PC-9 (cell line): ENCODE measurements around the gene TAOK1. TPM values are rescaled to one million over a fixed set of nuclear protein-coding genes. Genes with fewer than 3 reads are reported as not detected.
A peak's percentile ranks its signal among the peaks of the same experiment; 100 is the strongest.

Experiments used
- BruUV-seq: library from RNA; stranded (reverse); fragments of 400-500 nt; replicated peaks from 2 replicates; lab custom pipeline; 2021; lab: Mats Ljungman, UMichigan
- CTCF ChIA-PET: fragments of 300-600 bp; sonication (Branson Sonifier 250); formaldehyde crosslinking; loops from one replicate; lab custom pipeline; 2022; ENCODE audit warnings: antibody characterized with exemption; lab: Charles Lee
- POLR2A ChIA-PET: fragments of 300-600 bp; sonication (Branson Sonifier 250); formaldehyde crosslinking; loops from one replicate; lab custom pipeline; 2022; ENCODE audit warnings: antibody characterized with exemption; ENCODE audit not compliant: unreplicated experiment; lab: Charles Lee
- DNase-seq, 2 experiments: peaks; one replicate each; pipeline versions ENCODE4 v3.0.0 to v3.0.0-alpha.2; 2015 to 2022; ENCODE audit warnings: mixed read lengths in 1 of 2
- H2AFZ ChIP-seq: fragments of 200-600 bp; sonication (generic); 2 replicates; pipeline ENCODE4 v1.8.1; 2017; ENCODE audit warnings: antibody characterized with exemption
- H3F3A ChIP-seq: fragments of 200-600 bp; sonication (generic); 2 replicates; pipeline ENCODE4 v1.8.1; 2017; ENCODE audit warnings: antibody characterized with exemption, mild to moderate bottlenecking, low read depth; ENCODE audit not compliant: insufficient read depth
- H3K27ac ChIP-seq: fragments of 200-600 bp; sonication (generic); 2 replicates; pipeline ENCODE4 v1.6.1; 2016; ENCODE audit warnings: mixed run types
- H3K27me3 ChIP-seq: fragments of 200-600 bp; sonication (generic); 2 replicates; pipeline ENCODE4 v1.6.1; 2016; ENCODE audit warnings: low read depth, mixed run types; ENCODE audit not compliant: insufficient read depth
- H3K36me3 ChIP-seq: fragments of 200-600 bp; sonication (generic); 2 replicates; pipeline ENCODE4 v1.6.1; 2016; ENCODE audit warnings: low read depth, mixed run types
- H3K4me1 ChIP-seq: fragments of 200-600 bp; sonication (generic); replicated peaks from 2 replicates; pipeline ENCODE4 v1.6.1; 2016; ENCODE audit warnings: mixed run types; ENCODE audit not compliant: insufficient read depth
- H3K4me2 ChIP-seq: fragments of 200-600 bp; sonication (generic); 2 replicates; pipeline ENCODE4 v1.6.1; 2017; ENCODE audit warnings: mixed run types
- H3K4me3 ChIP-seq: fragments of 200-600 bp; sonication (generic); 2 replicates; pipeline ENCODE4 v1.6.1; 2016; ENCODE audit warnings: mixed run types
- H3K79me2 ChIP-seq: fragments of 200-600 bp; sonication (generic); 2 replicates; pipeline ENCODE4 v1.6.1; 2017; ENCODE audit warnings: low read depth, mixed run types
- H3K9me2 ChIP-seq: fragments of 200-600 bp; sonication (generic); 2 replicates; pipeline ENCODE4 v1.8.1; 2017; ENCODE audit warnings: mild to moderate bottlenecking; ENCODE audit not compliant: insufficient read depth
- H3K9me3 ChIP-seq: fragments of 200-600 bp; sonication (generic); 2 replicates; pipeline ENCODE4 v1.8.1; 2016; ENCODE audit warnings: low read depth; ENCODE audit not compliant: insufficient read depth
- H4K20me1 ChIP-seq: fragments of 200-600 bp; sonication (generic); 2 replicates; pipeline ENCODE4 v1.8.1; 2017; ENCODE audit not compliant: insufficient read depth
- CTCF ChIP-seq: fragments of 200-600 bp; sonication (generic); conservative IDR thresholded peaks from 2 replicates; pipeline ENCODE4 v1.6.1; 2017; ENCODE audit warnings: mixed run types, antibody characterized with exemption, mild to moderate bottlenecking, moderate library complexity
- EZH2 ChIP-seq: fragments of 200-600 bp; sonication (generic); IDR thresholded peaks from 2 replicates; pipeline ENCODE4 v1.8.0; 2017; ENCODE audit warnings: antibody characterized with exemption, low read depth
- intact Hi-C: fragments of 100-400 bp; cut with micrococcal nuclease; formaldehyde crosslinking; loops from one replicate; pipeline ENCODE4 v1.10.0; 2022; ENCODE audit not compliant: unreplicated experiment
- total RNA-seq: library from RNA; stranded (reverse); gene quantifications from 2 replicates; pipeline ENCODE4 v1.2.3, GENCODE V29; 2021

TAOK1 gene
- total RNA-seq, 1 experiment from 2014 or later = 51.1 TPM

DNA sequence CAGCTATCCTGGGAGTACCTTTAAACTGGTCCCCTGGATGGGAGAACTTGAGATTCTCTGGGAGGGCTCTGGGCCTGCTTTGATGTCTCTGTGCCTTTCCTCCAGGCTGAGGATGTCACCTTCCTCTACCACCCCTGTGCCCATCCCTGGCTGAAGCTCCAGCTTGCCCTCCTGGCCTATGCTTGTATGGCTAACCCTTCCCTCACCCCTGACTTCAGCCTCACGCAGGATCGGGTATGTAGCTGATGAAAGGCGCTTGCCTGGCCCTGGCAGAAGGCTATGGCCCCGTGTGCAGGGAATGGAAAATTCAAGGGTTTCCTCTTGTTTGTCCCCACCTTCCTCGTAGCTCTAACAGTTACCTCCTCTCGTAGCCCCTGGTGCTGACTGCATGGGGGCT, 181.3 kb downstream of the TAOK1 start:
- Histone ChIP-seq H3K4me1 (peaks cover 9% of the 10 kb centered on the region), H3K9me2 (no peaks in the 10 kb centered on the region), H3F3A (peaks cover 23% of the 10 kb centered on the region; the same call in 1 of the 2 replicates), H4K20me1 (no peaks in the 10 kb centered on the region), H3K9me3 (no peaks in the 10 kb centered on the region), H3K79me2 (no peaks in the 10 kb centered on the region), H3K4me2 (no peak overlapping the region), H3K27me3 (no peaks in the 10 kb centered on the region), H3K4me3 (no peak overlapping the region), H3K36me3 (no peaks in the 10 kb centered on the region), H2AFZ (no peak overlapping the region), H3K27ac (no peak overlapping the region)
- intact Hi-C loops = no loop called here
- POLR2A ChIA-PET = interaction anchor here (0.6 kb wide), 1 partner anchor 21 kb away, joined by 3 read pairs; no protein-coding TSS in a partner anchor
- no TSS peak for BruUV-seq
- no peak for DNase-seq
- TF ChIP-seq CTCF (no peak), EZH2 (no peak)
- CTCF ChIA-PET = no interaction called here

DNA sequence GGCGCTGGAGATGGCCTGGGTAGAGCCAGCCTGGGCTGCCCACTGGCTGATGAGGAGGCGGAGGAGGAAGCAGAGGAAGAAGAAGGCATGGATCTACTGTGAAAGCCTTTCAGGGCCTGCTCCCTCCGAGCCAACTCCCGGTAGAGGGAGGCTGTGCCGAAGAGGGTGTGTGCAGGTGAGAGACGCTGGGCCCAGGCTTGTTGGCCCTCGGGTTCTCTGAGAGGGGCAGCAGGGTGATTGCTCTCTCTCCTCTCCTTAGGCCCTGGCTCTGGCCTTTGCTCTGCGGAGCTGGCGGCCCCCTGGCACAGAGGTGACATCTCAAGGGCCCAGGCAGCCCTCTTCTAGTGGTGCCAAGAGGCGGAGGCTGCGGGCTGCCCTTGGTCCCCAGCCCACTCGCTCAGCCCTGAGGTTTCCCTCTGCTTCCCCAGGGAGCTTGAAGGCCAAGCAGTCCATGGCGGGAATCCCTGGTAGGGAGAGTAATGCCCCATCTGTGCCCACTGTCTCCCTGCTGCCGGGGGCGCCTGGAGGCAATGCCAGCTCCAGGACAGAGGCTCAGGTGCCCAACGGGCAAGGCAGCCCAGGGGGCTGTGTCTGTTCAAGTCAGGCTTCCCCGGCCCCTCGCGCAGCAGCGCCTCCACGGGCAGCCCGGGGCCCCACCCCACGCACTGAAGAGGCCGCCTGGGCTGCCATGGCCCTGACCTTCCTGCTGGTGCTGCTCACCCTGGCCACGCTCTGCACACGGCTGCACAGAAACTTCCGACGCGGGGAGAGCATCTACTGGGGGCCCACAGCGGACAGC, 181.9 kb downstream of the TAOK1 start:
- CTCF ChIA-PET = interaction anchor here (0.5 to 0.6 kb wide), 2 partner anchors 16 to 38 kb away, joined by 3 to 11 read pairs; no protein-coding TSS in a partner anchor
- no peak overlapping the region for H3K4me2 ChIP-seq
- intact Hi-C loops = no loop called here

More for the DNA sequence above, 181.9 kb downstream of the TAOK1 start:
- peak in 1 of 2 experiments; percentile 2 for DNase-seq
- Histone ChIP-seq H3K4me3 (no peak overlapping the region), H3K9me3 (no peaks in the 10 kb centered on the region), H4K20me1 (no peaks in the 10 kb centered on the region), H3K4me1 (peaks cover 9% of the 10 kb centered on the region), H3K9me2 (no peaks in the 10 kb centered on the region), H2AFZ (no peak overlapping the region), H3K79me2 (no peaks in the 10 kb centered on the region), H3K27me3 (no peaks in the 10 kb centered on the region), H3F3A (peaks cover 22% of the 10 kb centered on the region; the same call in 1 of the 2 replicates), H3K36me3 (no peaks in the 10 kb centered on the region), H3K27ac (no peak overlapping the region)
- no TSS peak for BruUV-seq
- POLR2A ChIA-PET = interaction anchor here (0.6 kb wide), 1 partner anchor 21 kb away, joined by 3 read pairs; no protein-coding TSS in a partner anchor
- no peak for TF ChIP-seq CTCF
- no peak for TF ChIP-seq EZH2
